GM21447 (cell line): ENCODE measurements around the gene PTX4.

Experiments used
- ATAC-seq: cut with Tn5 transposase; IDR thresholded peaks from one replicate; pipeline ENCODE4 v1.9.1; 2021; ENCODE audit not compliant: unreplicated experiment

Gene PTX4

GRCh38 chr16:1502092-1503004 is 13.6 kb upstream of the PTX4 start:
- ATAC-seq: no peak

- ATAC-seq: no peak
These were observed 12.9 kb upstream of the PTX4 start for GRCh38 chr16:1501630-1502029.

- ATAC-seq: no peak
These were observed 11.9 kb upstream of the PTX4 start for GRCh38 chr16:1500465-1501150.

- no peak for ATAC-seq
These were observed 11.2 kb upstream of the PTX4 start for GRCh38 chr16:1499756-1500464.

- ATAC-seq: no peak
These were observed 10.3 kb upstream of the PTX4 start for GRCh38 chr16:1498899-1499676.

- ATAC-seq: no peak
These were observed 8.4 kb upstream of the PTX4 start for GRCh38 chr16:1497014-1497598.

GRCh38 chr16:1496464-1496863 is 7.7 kb upstream of the PTX4 start:
- no peak for ATAC-seq

GRCh38 chr16:1495889-1496262 is 7.1 kb upstream of the PTX4 start:
- ATAC-seq: no peak

- no peak for ATAC-seq
These were observed 6.6 kb upstream of the PTX4 start for GRCh38 chr16:1495211-1495888.

- ATAC-seq: no peak
These were observed 6.0 kb upstream of the PTX4 start for GRCh38 chr16:1494711-1495110.

- no peak for ATAC-seq
These were observed 5.4 kb upstream of the PTX4 start for GRCh38 chr16:1494129-1494640.

- no peak for ATAC-seq
These were observed 5.0 kb upstream of the PTX4 start for GRCh38 chr16:1493746-1494094.

- ATAC-seq: peak; percentile 64
These were observed 4.4 kb upstream of the PTX4 start, which contains the start of gene TELO2 for GRCh38 chr16:1492923-1493745. TELO2 (plus strand) TSS chr16:1493360; CDS start chr16:1494282, 922 bp downstream.

GRCh38 chr16:1492082-1492922 is 3.6 kb upstream of the PTX4 start:
- ATAC-seq: no peak

GRCh38 chr16:1491327-1491726 is 2.6 kb upstream of the PTX4 start:
- no peak for ATAC-seq

- no peak for ATAC-seq
These were observed 333 bp upstream of the PTX4 start for GRCh38 chr16:1489077-1489476.

- ATAC-seq: no peak
These were observed 616 bp downstream of the PTX4 start for GRCh38 chr16:1488054-1488601.
